ENCODE results near the gene LSM14B. TPM values are rescaled to one million over a fixed set of nuclear protein-coding genes. Genes with fewer than 3 reads are reported as not detected.
A peak's percentile ranks its signal among the peaks of the same experiment; 100 is the strongest.

Gene LSM14B
- total RNA-seq, 1 donor from 2014 or later: 35.1 TPM

DNA sequence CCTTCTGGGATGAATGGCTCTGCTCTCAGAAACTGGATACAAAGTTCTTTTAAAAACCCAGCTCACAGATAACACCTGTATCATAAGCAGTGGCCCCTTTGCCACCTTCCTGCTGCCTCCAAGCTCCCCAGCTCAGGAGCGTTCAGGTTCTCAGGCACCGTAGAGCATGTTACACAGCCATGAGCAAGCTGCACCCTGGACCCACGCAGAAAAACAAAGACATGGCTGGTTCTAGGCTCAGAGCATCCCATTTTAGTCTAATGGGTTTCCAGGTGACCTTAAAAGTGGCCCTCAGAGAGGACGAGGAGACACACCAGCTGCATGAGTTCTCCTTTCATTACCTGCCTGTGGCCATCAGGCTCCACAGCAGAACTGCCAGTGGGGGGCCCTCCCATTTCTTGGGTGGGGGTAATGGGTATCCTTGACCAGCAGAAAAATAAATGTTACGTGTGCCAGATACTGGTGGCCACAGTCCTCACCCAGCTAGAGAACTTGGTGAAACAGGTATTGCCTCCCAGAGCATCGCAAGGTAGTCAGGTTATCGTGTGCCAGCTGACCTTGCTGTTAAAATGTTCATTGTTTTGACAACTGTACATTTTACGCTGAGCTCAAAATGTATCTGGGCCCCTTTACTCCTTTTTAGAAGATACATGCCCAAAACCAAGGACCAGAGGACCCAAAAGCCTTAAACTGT lies 13.4 kb downstream of the LSM14B start:
- no peak for ATAC-seq
- TF ChIP-seq, protein P1, sequence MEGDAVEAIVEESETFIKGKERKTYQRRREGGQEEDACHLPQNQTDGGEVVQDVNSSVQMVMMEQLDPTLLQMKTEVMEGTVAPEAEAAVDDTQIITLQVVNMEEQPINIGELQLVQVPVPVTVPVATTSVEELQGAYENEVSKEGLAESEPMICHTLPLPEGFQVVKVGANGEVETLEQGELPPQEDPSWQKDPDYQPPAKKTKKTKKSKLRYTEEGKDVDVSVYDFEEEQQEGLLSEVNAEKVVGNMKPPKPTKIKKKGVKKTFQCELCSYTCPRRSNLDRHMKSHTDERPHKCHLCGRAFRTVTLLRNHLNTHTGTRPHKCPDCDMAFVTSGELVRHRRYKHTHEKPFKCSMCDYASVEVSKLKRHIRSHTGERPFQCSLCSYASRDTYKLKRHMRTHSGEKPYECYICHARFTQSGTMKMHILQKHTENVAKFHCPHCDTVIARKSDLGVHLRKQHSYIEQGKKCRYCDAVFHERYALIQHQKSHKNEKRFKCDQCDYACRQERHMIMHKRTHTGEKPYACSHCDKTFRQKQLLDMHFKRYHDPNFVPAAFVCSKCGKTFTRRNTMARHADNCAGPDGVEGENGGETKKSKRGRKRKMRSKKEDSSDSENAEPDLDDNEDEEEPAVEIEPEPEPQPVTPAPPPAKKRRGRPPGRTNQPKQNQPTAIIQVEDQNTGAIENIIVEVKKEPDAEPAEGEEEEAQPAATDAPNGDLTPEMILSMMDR (IDR thresholded peaks at IDR 0.05): no peak
- H3K27ac ChIP-seq: peak overlapping the region; percentile 45
- intact Hi-C loops (cut with DNase I): loop anchor here (10.0 kb wide), 1 partner anchor 111 kb away; no protein-coding TSS in a partner anchor
- no peaks in the 10 kb centered on the region for H3K27me3 ChIP-seq
- peaks cover 100% of the 10 kb centered on the region for H3K36me3 ChIP-seq
- peaks cover 22% of the 10 kb centered on the region for H3K4me1 ChIP-seq
- no peaks in the 10 kb centered on the region for H3K9me3 ChIP-seq
- no peak overlapping the region for H3K4me3 ChIP-seq
- DNase-seq: no peak

DNA sequence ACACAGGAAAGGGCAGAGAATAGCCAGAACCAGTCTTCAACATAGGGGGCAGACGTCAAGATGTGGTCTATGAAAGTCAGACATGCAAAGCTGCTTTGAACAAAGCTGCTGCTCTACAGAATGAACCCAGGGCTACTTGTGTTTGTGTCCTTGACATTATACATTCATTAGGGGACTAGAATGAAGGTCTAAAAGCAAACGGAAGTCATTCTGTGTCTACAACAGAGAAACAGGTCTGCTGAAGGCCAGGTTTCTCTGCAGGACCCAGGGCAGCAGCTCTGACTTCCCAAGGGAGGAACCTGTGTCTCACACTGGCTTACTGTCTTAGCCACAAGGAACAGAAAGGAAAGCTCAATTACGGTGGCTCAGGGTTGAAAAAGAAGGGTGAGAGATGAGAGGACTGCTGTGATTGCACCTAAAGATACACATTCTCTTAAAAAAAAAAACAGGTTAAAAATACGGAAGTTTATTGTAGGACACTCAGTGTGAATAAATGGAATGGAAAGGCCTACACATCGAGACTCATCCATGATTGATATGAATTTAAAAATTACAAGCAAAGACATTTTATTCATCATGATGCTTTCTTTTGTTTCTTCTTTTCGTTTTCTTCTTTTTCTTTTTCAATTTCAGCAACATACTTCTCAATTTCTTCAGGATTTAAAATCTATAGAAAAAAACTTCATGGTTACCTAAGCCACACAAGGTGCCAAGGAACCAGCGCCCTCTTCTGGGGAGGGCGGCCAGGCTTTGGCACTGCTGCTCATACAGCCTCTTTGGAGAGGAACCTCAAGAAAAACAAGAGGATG lies 14.2 kb downstream of the LSM14B start:
- Histone ChIP-seq H3K4me1 (peaks cover 30% of the 10 kb centered on the region), H3K9me3 (no peaks in the 10 kb centered on the region), H3K27ac (no peak overlapping the region), H3K36me3 (peaks cover 93% of the 10 kb centered on the region), H3K4me3 (no peak overlapping the region), H3K27me3 (no peaks in the 10 kb centered on the region)
- intact Hi-C loops (cut with DNase I): loop anchor here (10.0 kb wide), 1 partner anchor 112 kb away; no protein-coding TSS in a partner anchor
- DNase-seq: peak; percentile 82
- TF ChIP-seq, protein P1 (IDR thresholded peaks at IDR 0.05): peak; percentile 78
- ATAC-seq: peak; percentile 60

DNA sequence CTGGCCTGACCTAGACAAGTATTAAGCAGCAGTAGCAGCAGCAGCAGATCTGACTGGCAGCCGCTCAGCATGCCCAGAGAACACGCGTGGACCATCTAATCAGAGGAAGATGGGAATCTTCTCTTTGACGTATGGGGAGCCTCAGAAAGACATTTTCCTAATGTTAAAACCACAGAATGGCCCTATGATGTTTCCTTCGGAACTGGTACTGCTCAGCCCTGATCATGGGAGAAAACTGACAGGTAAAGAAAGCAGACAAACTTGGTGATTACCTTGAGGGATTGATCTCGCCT lies 14.8 kb downstream of the LSM14B start:
- H3K36me3 ChIP-seq: peaks cover 87% of the 10 kb centered on the region

DNA sequence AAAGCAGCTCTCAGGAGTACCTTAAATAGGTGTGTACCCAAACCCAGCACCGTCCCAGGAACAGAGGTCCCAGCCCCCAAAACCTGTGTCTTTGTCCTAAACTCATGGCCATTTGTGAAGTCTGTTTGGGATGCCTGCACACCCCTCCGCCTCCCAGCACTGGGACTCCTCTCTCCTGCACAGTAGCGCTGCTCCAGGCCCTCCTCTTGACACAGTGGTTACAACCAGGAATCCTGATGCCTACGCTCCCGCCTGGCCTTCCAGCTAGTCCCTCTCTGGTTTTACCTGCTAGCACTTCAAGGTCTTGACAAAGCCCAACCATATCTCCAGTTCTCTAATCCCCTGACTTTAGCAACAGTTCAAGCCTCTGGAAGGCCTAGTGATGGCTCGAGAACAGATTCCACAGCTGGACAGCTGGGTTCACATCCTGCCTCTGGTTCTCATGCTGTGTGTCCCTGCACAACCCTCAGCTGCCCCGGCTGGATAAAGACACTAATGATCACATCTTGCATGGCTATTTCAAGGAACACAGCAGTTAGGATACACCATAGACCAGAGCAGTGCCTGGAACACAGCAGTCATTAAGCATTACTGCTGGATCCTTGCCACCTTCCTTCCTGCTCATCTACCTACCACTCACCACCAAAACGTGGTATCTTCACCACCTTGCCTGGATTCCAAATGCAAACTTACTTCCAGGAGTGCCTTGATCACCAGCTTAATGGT lies 15.4 kb downstream of the LSM14B start:
- DNase-seq (no peak), ATAC-seq (no peak)
- Histone ChIP-seq H3K9me3 (no peaks in the 10 kb centered on the region), H3K36me3 (peaks cover 81% of the 10 kb centered on the region), H3K27ac (no peak overlapping the region), H3K4me1 (peaks cover 36% of the 10 kb centered on the region), H3K27me3 (no peaks in the 10 kb centered on the region), H3K4me3 (no peak overlapping the region)
- TF ChIP-seq, protein P1 (IDR thresholded peaks at IDR 0.05): no peak
- intact Hi-C loops (cut with DNase I): loop anchor here (10.0 kb wide), 1 partner anchor 113 kb away; no protein-coding TSS in a partner anchor

More for the DNA sequence above, 14.8 kb downstream of the LSM14B start:
- intact Hi-C loops (cut with DNase I): loop anchor here (10.0 kb wide), 1 partner anchor 112 kb away; no protein-coding TSS in a partner anchor
- DNase-seq (no peak), ATAC-seq (no peak)
- no peaks in the 10 kb centered on the region for H3K9me3 ChIP-seq
- peaks cover 35% of the 10 kb centered on the region for H3K4me1 ChIP-seq
- no peak overlapping the region for H3K27ac ChIP-seq
- no peaks in the 10 kb centered on the region for H3K27me3 ChIP-seq
- TF ChIP-seq, protein P1 (IDR thresholded peaks at IDR 0.05): peak; percentile 12
- no peak overlapping the region for H3K4me3 ChIP-seq

DNA sequence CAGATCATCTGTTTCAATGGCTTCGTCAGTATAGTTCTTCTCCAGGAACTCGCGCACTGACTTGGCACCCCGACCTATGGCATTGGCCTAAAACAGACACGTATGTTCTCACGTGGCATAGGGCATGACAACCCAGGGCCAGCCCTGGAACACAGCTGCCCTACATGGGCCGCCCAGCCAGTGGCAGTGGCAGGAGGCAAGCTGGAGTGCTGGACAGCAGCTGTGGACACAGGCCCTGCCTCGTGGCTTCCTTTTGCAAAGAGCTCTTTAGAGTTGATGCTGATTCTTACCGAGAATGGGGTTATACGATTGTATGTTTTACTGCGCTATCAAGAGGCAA lies 15.9 kb downstream of the LSM14B start:
- H3K4me3 ChIP-seq: no peak overlapping the region
- no peak for DNase-seq
- peaks cover 32% of the 10 kb centered on the region for H3K4me1 ChIP-seq
- ATAC-seq: no peak
- H3K36me3 ChIP-seq: peaks cover 76% of the 10 kb centered on the region
- no peak overlapping the region for H3K27ac ChIP-seq
- TF ChIP-seq, protein P1 (IDR thresholded peaks at IDR 0.05): no peak
- H3K9me3 ChIP-seq: no peaks in the 10 kb centered on the region
- no peaks in the 10 kb centered on the region for H3K27me3 ChIP-seq
- intact Hi-C loops (cut with DNase I): loop anchor here (10.0 kb wide), 1 partner anchor 113 kb away; no protein-coding TSS in a partner anchor
